ENCODE results near the gene LRRC1.

The LRRC1 gene

DNA sequence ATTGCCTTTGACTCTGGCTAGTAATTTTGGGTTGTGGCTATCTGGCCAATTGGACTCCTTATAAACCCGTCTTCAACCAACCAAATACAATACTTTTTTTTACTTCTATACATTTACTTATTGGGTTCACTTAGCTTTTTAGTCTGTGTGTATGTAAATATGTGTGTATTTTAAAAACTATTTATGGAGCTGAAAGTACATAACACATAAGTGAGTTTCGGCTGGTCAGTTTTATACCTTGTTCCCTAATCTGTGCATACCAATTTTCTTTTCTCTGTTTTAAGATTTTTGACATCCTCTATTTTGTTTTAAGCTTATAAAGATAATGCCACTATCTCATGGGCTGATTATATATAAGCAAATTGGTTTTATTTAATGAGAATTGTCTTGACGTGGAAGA lies 129.5 kb downstream of the LRRC1 start:
- DNase-seq (ENCODE audit: low read depth, low spot score), result no peak

DNA sequence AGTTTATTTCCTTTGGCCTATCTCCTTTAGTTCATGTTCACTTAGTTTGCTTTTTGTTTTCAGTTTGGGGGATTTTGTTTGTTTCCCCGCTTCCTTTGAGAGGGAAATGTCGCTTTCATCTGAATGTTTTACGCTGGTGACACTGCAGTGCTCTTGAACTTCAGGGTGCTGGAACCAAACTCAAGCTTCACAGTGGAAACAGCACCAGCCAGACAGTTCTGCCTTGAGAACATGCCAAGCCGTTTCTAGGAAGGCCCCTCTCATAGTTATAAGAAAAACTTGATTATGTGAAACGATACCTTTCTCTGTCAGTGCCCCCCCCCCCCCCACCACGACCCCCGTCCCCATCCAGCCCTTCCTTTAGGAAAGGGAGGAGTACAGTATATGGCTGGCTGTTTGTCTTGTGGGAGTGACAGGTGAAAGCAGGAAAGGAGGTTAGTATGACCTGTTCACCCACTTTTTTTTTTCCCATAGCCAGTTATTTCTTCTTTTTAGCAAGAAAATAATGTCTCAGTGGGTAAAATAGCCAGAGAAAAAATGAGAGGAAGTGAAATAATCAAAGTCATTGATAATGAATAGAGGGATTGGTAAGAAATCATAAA lies 130.1 kb downstream of the LRRC1 start:
- DNase-seq (ENCODE audit: low read depth, low spot score), result no peak

DNA sequence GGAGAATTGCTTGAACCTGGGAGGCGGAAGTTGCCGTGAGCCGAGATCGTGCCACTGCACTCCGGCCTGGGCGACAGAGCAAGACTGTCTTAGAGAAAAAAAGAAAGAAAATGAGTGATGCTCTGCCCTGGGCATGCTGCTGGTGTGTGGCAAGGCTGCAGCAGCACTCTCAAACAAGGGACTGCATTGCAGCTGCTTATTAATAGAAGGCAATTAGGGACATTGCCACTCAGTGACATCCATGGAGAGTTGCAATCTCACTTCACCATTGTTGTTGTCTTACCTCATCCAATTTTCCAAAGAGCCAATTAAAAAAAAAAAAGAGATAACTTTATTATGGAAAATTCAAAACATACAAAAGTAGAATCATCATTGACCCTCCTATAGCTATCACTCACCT lies 131.1 kb downstream of the LRRC1 start:
- no peak for DNase-seq (ENCODE audit: low read depth, low spot score)

DNA sequence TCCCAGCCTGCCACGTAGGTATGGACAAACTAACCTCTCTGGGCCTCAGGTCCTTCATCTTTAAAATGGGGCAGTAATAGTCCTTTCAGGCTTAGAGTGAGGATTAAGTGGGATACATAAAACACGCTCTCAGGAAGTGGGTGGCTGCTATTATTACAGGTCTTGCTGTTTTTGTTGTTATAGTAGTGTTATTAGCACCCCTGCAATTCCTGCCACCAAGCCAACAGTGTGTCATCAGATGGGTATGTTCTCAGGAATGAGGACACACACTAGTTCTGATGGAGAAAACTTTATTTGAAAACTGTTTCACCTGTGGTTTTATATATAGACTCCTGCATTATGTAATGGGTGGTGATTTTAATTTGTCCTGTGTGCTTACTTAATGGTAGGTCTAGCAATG lies 131.7 kb downstream of the LRRC1 start:
- no peak for DNase-seq (ENCODE audit: low read depth, low spot score)

DNA sequence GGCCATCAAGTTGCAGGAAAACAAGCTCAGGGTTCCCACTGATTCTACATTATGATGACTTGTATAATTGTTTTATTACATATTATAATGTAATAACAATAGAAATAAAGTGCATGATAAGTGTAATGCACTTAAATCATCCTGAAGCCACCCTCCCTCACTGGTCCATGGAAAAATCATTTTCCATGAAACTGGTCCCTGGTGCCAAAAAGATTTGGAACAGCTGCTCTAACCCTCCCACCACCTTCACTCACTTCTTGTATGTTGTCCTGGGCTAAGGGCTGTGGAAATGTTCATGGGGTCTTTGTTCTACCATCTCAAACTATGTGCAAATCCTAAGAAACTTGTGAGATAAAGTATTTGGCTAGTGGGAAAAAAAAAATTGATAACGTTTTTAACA lies 133.8 kb downstream of the LRRC1 start:
- DNase-seq (ENCODE audit: low read depth, low spot score), result no peak

DNA sequence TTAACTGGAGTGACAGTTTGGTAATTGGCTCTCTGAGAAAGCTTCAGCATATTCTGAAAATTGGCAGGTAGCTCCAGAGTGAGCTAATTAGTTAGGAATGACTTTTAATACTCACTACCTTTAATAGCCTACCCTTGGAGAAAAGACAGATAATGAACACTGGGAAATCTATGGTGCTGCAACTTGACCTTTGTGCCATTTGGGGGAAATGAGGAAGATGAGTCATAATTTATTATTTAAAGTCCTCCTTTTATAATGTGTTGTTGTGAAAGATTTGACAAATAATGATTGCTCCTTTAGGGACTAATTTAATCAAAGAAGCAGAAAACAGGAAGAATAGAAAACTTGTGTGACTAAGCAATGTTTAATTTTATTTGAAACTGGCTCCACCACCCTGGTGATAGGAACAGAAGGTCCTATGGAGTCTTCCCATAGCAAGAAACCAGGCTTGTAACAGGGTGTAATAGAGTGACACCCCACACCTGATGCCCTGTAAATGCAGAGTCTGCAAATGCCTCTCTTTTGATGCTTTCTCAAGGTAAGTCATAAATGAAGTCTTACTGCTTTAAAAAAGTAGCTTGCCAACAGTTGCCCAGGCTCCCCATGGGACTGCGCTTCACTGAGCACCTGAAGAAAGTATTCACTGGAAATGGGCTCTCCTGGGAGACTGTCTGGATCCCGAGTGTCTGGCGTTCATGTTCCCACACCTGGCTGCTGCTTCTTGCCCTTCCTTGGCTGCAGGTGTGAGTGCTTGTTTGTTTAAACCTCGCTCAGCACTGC lies 134.4 kb downstream of the LRRC1 start:
- DNase-seq (ENCODE audit: low read depth, low spot score), result no peak

DNA sequence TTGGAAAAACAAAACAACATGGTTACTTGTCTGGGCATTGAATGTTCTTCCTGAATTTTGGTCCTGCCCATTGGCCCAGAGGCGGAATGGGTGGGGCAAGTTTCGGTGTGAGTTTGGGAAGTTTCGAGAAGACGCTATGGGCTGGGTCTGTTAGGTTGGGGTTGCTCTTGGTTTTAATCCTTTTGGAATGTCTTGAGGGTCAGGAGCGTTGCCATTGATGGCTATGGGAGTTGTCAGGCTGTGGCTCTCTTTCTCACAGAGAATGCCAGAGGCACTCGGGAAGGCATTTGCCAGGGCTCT lies 135.0 kb downstream of the LRRC1 start:
- DNase-seq (ENCODE audit: low read depth, low spot score), result no peak

DNA sequence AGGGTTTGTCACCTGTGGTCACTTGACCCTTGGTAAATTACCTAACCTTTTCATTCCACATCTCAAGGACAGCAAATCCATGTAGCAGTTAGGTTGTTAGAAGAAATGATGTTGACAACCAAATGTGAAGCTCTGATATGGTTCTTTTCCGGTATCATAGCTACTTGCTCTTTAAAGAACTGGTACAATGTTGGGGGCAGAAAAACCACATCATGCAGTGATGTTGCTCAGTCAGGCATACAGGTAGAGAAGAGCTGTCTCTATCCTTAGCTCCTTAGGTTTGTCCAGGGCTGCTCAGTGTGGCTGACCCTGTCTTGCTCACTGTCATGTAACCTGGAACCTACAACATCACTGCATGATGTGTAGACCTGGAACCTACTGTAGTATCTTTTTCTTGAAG lies 135.5 kb downstream of the LRRC1 start:
- DNase-seq (ENCODE audit: low read depth, low spot score), result no peak

DNA sequence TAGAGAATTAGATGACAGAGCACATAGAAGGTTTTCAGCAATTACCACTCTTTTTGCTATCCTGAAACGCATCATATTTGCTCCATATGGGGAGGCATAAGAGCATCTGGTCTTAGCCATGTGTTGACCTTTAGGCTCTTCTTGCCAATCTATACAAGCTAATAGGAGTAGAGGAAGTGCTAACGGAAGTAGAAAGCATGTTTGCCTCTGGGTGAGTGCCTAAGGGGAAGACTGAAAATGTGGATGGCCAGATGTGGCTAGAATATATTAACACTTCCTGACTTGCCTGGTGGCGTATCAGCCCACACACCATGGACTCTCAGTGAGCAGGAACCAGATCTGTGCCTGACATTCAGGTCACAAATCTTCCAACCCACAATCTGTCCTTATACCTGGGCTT lies 136.3 kb downstream of the LRRC1 start:
- no peak for DNase-seq (ENCODE audit: low read depth, low spot score)

DNA sequence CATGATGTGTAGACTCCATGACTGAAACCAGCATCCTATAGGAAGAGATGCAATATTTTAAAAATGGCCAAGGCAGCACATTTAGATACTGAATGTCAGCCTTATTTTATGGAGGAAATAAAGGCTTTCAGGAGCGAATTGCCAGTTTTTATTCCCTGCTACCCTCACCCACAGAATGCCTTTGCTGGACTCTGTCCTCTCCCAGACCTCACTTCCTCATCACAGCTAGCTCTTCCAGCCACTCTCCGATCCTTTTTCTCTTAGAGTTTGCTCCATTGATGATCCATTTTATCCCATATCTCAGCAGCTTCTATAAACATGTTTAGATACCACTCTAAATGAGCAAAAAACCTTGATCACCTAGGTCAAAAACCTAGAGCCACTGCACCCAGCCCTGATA lies 137.7 kb downstream of the LRRC1 start:
- no peak for DNase-seq (ENCODE audit: low read depth, low spot score)

DNA sequence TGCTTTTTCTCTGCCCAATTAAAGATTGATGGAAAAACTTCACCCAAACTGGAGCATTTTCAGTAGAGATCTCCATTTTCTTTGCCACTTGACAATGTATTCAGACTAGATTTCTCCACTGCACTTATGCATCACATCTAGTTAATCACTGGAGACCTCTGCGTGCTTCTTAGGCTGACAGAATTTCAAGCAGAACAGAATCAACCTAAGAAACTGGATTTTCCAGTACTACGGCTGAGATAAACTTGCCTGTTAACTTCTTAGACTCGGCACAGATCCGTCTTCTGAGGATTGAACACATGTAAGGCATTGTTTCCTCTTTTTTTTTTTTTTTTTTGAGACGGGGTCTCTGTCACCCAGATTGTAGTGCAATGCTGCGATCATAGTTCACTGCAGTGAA lies 139.2 kb downstream of the LRRC1 start:
- DNase-seq (ENCODE audit: low read depth, low spot score), result no peak

DNA sequence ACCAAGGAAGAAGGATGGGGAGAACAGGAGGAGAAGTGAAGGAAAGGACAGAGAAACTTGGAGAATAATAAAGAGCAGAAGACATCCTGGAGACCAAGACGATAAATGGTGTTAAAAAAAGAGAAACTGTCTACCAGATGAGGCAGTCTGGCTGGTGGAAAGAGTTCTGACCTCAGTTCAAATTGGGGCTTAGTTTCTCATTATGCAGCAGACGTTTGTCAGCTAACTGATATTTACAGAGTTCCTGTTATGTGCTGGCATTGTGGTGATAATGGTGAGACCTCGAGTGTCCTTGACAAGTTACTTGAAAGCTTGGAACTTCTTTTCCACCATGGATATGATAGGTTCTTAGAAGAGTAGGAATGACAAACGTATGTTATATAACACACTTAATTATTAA lies 142.7 kb downstream of the LRRC1 start:
- DNase-seq (ENCODE audit: low read depth, low spot score), result no peak

DNA sequence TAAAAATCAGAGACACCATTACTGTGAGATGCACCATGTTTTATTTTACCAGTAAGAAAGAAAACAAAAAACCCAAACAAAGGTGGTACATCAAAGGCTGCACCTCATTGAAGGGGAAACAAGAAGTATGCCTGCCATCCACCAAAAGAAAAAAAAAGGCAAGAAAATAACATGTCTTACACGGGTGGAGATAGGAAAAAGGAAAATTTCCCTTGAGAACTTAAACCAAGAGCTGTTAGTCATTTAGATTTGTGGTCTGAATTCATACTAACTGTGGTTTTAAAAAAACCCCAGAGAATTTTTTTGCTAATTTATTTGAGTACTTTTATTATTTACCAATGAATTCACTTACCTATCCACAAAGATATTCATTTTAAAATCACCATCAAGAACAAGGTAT lies 144.0 kb downstream of the LRRC1 start:
- DNase-seq (ENCODE audit: low read depth, low spot score), result no peak

DNA sequence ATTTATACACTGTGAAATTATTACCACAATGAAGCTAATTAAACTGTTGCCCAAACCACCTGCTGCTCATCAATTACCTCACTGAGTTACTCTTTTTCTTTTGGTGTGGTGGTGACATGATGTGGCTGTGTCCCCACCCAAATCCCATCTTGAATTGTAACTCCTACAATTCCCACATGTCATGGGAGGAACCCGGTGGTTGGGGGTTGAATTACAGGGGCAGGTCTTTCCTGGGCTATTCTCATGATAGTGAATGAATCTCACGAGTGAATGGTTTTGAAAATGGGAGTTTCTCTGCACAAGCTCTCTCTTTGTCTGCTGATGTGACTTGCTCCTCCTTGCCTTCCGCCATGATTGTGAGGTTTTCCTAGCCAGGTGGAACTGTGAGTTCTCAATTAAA lies 145.0 kb downstream of the LRRC1 start:
- DNase-seq (ENCODE audit: low read depth, low spot score), result no peak

DNA sequence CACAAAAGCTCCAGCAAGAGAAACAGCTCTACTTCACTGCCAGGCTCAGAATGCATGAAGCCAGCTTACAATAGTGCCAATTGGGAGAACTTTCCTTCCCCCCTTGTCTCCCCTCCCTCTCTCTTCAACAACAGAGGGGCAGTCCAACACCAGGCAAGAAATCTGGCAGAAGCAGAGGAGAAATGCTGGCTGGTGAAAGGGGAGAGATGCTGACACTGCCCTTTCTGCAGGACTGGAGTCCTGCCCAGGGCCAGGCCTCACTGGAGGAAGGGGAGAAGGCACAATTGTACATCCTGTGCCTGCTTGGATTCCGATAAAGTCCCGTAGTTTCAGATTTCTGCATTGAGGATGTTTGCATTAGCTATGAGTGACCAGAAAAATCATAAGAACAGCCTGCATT lies 148.6 kb downstream of the LRRC1 start:
- no peak for DNase-seq (ENCODE audit: low read depth, low spot score)

DNA sequence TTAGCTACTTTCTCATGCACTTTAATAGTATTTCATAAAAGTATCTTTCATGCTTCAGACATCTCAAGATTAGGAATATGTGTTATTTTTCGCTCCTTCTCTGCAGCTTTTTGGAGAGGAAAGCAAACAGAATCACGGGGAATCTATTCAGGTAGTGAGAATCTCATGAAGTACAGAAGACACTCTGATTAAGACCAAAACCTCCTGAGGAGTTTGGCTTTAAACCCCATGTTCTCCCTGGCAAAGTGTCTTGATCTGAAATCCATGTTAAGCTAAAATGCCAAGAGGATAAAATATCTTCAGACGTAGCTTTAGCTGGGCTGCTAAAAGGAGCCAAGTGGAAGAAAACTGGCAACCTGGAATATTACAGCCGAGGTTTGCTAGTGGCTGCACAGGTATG lies 149.3 kb downstream of the LRRC1 start:
- DNase-seq (ENCODE audit: low read depth, low spot score), result no peak

DNA sequence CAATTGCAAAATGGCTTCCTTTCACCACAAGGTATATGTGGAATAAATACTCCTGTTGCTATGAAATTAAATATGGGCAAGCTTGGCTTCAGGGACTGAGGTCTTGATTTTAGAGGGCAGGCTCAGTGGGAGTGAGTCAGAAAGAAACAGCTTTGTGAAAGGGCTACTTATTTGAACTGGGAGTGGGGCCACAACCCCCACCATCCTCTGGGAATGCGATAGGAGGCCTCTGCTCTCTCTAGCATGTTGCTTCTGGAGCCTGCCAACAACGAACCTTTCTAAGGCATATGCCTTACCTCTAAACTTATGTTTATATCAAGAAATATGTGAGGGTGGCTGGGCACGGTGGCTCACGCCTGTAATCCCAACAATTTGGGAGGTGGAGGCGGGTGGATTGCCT lies 149.7 kb downstream of the LRRC1 start:
- DNase-seq (ENCODE audit: low read depth, low spot score), result no peak

DNA sequence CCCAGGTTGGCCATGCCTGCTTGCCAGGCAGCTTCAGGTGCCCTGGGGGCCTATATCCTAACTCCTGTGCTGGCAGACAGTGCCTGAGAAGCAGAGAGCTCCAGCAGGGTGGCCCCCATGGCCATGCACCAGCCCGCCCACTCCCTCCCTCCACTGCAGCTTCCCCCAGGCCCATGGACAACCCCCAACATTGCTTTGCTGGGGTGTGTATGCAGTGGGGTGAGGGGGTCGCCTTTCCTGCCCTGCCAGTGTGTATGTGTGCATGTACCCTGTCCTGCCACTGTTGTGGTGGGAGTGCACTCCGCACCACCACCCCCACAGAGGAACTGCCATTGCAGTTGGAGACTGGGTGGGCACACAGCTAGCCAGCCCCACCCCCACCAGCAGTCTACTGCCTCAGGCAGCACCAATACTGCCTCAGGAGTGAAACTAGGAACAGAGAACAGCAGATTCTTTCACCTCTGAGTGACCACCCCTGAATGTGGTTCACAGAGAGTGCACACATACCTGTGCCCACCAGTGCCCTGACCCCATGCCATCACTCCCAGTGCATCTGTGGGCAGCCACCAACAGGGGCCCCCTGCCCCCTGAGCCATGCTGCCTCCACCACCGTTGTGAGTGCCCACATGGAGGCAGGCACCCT lies 151.1 kb downstream of the LRRC1 start:
- no peak for DNase-seq (ENCODE audit: low read depth, low spot score)

DNA sequence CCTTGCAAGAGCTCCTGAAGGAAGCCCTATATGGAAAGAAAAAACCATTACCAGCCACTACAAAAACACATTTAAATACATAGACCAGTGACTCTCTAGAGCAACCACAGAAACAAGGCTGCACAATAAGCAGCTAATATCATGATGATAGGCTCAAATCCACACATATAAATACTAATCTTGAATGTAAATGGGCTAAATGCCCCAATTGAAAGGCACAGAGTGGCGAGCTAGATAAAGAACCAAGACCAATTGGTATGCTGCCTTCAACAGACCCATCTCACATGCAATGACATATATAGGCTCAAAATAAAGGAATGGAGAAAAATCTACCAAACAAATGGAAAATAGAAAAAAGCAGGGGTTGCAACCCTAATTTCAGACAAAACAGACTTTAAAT lies 153.0 kb downstream of the LRRC1 start:
- no peak for DNase-seq (ENCODE audit: low read depth, low spot score)

DNA sequence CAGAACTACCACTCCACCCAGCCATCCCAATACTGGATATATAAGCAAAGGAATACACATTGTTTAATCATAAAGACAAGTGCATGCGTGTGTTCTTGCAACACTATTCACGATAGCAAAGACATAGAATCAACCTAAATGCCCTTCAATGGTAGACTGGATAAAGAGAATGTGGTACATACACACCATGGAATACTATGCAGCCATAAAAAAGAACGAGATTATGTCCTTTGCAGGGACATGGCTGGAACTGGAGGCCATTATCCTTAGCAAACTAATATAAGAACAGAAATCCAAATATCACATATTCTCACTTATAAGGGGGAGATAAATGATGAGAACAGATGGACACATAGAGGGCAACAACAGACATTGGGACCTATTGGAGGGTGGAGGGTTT lies 156.6 kb downstream of the LRRC1 start:
- DNase-seq (ENCODE audit: low read depth, low spot score), result no peak

DNA sequence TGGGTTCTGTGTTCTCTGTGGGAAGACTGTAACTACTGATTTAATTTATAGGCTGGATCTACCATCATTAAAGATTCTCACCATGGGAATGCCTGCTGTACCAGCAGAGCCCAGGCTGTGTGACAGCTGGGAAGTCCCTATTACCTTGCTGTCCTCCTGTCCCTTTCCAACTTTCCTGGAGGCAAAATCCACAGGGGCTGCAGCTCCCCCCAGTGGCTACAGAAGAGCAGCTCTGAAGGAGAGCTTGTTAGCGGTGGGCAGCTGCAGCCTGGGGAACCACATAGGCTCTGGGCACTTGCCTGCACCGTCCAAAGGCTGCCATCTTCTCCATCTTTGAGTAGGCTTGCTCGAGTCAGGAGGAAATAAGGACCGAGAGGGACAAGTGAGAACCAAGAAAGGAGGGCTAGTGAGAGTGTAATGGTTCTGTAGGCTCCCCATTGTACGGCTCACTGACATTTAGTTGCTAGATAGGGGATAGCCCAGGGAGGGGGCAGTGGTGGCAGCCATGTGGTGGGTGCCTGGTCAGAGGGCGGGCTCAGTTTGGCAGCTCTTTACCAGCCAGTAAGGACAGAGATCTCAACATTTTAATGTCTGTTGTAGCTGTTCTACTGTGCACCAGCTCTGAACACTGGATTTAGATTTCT lies 161.4 kb downstream of the LRRC1 start:
- no peak for DNase-seq (ENCODE audit: low read depth, low spot score)

DNA sequence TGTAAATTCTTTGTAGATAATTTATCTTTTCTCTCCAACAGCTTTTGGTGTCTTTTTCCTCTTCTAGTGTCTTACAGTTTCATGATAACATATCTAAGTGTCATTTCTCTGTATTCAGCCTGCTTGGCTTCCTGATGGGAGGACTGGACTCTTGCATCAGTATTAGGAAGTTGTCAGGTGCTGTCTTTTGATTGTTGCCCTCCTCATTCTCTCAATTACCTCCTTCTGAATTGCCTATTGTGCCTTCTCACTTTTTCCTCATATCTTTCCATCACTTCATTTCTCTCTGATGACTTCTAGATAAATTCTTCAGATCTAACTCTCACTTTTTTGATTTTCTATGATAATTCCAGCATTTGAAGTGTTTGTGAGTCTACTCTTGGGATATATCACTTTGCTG lies 162.0 kb downstream of the LRRC1 start:
- no peak for DNase-seq (ENCODE audit: low read depth, low spot score)

DNA sequence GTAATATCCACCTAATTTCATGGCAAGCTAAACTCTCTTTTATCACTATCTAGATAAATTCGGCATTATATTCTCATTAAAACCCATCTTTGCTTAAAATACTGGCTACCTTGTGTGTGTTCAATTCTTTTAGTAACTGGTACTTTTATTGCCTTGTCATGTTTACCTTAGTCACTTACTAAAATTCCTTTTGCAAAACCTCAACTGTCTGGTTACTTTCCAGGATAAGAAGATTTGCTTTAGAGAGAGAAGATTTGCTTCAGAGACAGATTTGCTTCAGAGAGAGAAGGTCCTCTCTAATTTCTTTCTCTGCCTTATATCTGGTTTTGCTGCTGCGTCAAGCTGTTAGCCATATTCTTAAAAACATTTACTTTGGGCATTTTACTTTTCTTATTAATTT lies 164.9 kb downstream of the LRRC1 start:
- no peak for DNase-seq (ENCODE audit: low read depth, low spot score)

Measured in activated naive CD8-positive, alpha-beta T cell treated with anti-CD3 and anti-CD28 coated beads, Interleukin-2, amount 50 U/mL, for 16 hours (primary cell).